Testis (tissue), 3 donors: Measurements from ENCODE around the gene KIF26B. TPM values are rescaled to one million over a fixed set of nuclear protein-coding genes. Genes with fewer than 3 reads are reported as not detected.

Experiments
- DNase-seq: peaks from one replicate; pipeline ENCODE4 v3.0.0-alpha.2; 2019
- H3K27ac ChIP-seq, 2 donors: fragments of 200-600 bp; sonication (generic); one replicate each; pipeline ENCODE4 v1.5.1; 2019
- H3K27me3 ChIP-seq: fragments of 200-600 bp; sonication (generic); one replicate; pipeline ENCODE4 v1.5.1; 2019
- H3K36me3 ChIP-seq: fragments of 200-600 bp; sonication (generic); one replicate; pipeline ENCODE4 v1.5.1; 2017; ENCODE audit warnings: low read depth; ENCODE audit errors: missing control alignments
- H3K4me1 ChIP-seq: fragments of 200-600 bp; sonication (generic); one replicate; pipeline ENCODE4 v1.5.1; 2019
- H3K4me3 ChIP-seq, 2 donors: fragments of 200-600 bp; sonication (generic); one replicate each; pipeline ENCODE4 v1.5.1; 2017 to 2019
- H3K9me3 ChIP-seq: fragments of 200-600 bp; sonication (generic); one replicate; pipeline ENCODE4 v1.5.1; 2017
- POLR2A ChIP-seq: fragments of 450-650 bp; IDR thresholded peaks from one replicate; pipeline ENCODE4 v1.6.1; 2017; ENCODE audit warnings: antibody characterized with exemption, mild to moderate bottlenecking, moderate library complexity
- WGBS, 2 donors: methylation state at CpG; one replicate each; pipeline ENCODE4 v1.1.5; 2018; 5-methylcytosine and 5-hydroxymethylcytosine counted together
- intact Hi-C: fragments of 100-400 bp; cut with DNase I; formaldehyde crosslinking; loops from one replicate; pipeline ENCODE4 v1.15.1; 2023; ENCODE audit warnings: low total_unique reads
- polyA plus RNA-seq: library from polyadenylated mRNA; stranded (reverse); fragments of 350-450 nt; fragmentation: Illumina TruSeq; extraction: RNeasy Lipid Tissue Mini Kit (QIAGEN cat#74804); gene quantifications from one replicate; pipeline ENCODE4 v1.2.3, GENCODE V29; 2014; ENCODE audit warnings: low read depth, low replicate concordance; ENCODE audit not compliant: insufficient read depth
- total RNA-seq, 2 donors: library from RNA; depleted of rRNA; stranded (reverse); fragments of >200 nt; gene quantifications; one replicate each; pipeline ENCODE4 v1.2.3, GENCODE V29; 2016
- TF ChIP-seq, protein P1 (sequence below), 3 experiments: fragments of 450-650 bp in 2 of 3; fragments of 200-600 bp in 1 of 3; sonication (generic) in 1 of 3; IDR thresholded peaks; one replicate each; pipeline ENCODE4 v1.5.1; 2016 to 2019; ENCODE audit warnings: antibody characterized with exemption in 3 of 3, mild to moderate bottlenecking in 2 of 3, moderate library complexity in 1 of 3

KIF26B gene
- total and polyA plus RNA-seq, 3 donors from 2014 or later = 3.0 to 4.8 (median 3.1) TPM

DNA sequence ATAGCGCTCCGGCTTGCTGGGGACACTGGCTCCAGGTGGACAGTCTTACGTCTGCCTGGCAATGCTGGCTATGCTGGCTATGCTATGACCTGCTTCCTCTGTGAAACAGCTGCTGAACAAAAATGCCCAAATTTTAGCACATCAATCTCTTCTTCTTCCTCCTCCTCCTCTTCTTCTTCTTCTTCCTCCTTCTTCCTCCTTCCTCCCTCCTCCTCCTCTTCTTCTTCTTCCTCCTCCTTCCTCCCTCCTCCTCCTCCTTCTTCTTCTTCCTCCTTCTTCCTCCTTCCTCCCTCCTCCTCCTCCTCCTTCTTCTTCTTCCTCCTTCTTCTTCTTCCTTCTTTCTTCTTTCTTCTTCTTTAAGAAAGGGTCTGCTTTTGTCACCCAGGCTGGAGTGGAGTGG is 401.3 kb downstream of the KIF26B start:
- DNase-seq = no peak
- Histone ChIP-seq H3K9me3 (no peaks in the 10 kb centered on the region), H3K36me3 (no peaks in the 10 kb centered on the region), H3K27me3 (no peaks in the 10 kb centered on the region), H3K4me3 (no peak overlapping the region), H3K27ac (no peak overlapping the region), H3K4me1 (no peaks in the 10 kb centered on the region)
- TF ChIP-seq, protein P1, sequence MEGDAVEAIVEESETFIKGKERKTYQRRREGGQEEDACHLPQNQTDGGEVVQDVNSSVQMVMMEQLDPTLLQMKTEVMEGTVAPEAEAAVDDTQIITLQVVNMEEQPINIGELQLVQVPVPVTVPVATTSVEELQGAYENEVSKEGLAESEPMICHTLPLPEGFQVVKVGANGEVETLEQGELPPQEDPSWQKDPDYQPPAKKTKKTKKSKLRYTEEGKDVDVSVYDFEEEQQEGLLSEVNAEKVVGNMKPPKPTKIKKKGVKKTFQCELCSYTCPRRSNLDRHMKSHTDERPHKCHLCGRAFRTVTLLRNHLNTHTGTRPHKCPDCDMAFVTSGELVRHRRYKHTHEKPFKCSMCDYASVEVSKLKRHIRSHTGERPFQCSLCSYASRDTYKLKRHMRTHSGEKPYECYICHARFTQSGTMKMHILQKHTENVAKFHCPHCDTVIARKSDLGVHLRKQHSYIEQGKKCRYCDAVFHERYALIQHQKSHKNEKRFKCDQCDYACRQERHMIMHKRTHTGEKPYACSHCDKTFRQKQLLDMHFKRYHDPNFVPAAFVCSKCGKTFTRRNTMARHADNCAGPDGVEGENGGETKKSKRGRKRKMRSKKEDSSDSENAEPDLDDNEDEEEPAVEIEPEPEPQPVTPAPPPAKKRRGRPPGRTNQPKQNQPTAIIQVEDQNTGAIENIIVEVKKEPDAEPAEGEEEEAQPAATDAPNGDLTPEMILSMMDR (IDR thresholded peaks at IDR 0.05) = no peak
- no peak for TF ChIP-seq POLR2A
- 90 to 92% methylated on average over 3 of the region's 3 CpGs for WGBS, 2 donors
- intact Hi-C loops = no loop called here

DNA sequence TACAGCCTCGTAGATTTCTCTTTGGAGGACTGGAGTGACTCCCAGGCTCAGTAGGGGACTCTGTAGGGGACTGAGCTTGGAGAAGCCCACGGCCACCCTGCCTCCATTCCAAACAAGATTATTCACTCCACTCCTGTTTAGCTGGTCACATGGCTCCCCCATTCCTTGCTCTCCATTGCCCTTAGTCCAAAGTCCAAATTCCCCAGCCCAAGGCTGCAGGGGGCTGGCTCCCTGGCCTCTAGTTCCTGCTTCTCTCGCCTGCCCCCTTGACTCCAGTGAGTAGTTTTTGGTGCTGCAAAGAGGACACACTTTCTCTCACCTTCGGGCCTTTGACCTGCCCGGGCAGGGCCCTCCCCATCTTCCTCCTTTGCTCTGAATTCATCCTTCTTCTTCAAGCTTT is 403.3 kb downstream of the KIF26B start:
- Histone ChIP-seq H3K4me3 (no peak overlapping the region), H3K27me3 (no peaks in the 10 kb centered on the region)
- WGBS, 2 donors = 86 to 93% methylated on average over 4 to 5 of the region's 5 CpGs

DNA sequence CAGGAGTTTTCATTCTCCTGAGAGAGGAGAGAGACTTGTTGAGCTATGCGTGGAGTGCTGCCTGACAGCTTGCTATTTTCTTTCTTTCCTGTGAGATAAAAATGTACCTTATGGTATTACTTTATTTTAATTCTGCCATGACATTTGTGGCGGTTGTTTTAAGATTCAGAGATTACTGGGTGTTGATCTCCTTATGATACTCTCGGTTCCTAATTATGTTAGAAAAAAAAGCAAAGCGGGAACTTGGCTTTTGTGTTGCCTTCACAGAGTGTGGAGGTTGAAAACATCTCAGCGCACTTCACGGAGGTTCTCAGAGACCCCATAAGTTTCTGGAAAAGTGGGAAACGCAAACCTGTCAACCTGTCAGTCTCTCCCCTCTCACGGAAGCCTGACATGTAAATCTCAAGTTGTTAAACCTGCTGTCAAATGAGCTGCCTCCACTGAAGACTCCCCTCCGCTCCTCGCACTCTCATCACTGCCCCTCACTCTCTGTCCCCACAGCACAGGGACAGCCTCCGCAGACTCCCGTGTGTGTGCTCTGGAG is 405.6 kb downstream of the KIF26B start:
- no peak for TF ChIP-seq POLR2A
- TF ChIP-seq, protein P1 (IDR thresholded peaks at IDR 0.05) = no peak
- Histone ChIP-seq H3K4me3 (no peak overlapping the region), H3K27ac (no peak overlapping the region), H3K4me1 (no peaks in the 10 kb centered on the region), H3K36me3 (no peaks in the 10 kb centered on the region), H3K9me3 (no peaks in the 10 kb centered on the region), H3K27me3 (no peaks in the 10 kb centered on the region)
- no peak for DNase-seq
- intact Hi-C loops = no loop called here
- 86 to 87% methylated on average over 12 of the region's 12 CpGs for WGBS, 2 donors

More for the DNA sequence above, 403.3 kb downstream of the KIF26B start:
- Histone ChIP-seq H3K36me3 (no peaks in the 10 kb centered on the region), H3K9me3 (no peaks in the 10 kb centered on the region), H3K27ac (no peak overlapping the region), H3K4me1 (no peaks in the 10 kb centered on the region)
- intact Hi-C loops = no loop called here
- no peak for TF ChIP-seq POLR2A
- TF ChIP-seq, protein P1 (IDR thresholded peaks at IDR 0.05) = no peak
- no peak for DNase-seq

DNA sequence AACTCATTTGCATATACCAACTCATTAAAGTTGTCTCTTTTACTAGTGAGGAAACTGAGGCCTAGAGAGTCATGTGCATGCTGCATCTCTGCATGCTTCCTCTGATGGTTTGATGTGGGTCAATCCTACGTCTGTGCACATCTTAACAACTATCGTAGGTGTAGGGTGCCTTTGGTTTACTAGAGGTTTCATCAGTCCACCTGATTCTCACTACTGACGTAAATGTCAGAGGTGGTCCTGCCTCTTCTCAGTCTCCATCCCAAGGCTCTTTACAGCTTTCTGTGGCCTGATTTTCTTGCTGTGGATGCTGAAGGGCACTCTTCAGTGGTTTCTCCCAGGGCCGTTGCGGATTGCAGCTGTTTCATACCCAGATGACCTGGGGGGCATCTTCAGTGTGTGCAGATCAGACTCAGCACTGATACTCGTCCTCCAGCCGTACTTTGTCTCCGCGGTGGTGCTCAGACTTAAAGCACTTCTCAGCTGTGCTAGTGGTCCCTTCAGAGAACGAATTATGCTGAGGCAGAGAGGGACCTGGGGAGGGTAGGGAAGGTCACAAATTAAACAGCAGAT is 407.0 kb downstream of the KIF26B start:
- no peaks in the 10 kb centered on the region for H3K27me3 ChIP-seq
- WGBS, 2 donors = 81 to 87% methylated on average over 10 of the region's 10 CpGs
- H3K36me3 ChIP-seq = no peaks in the 10 kb centered on the region
- no peak overlapping the region for H3K27ac ChIP-seq
- TF ChIP-seq POLR2A = no peak
- TF ChIP-seq, protein P1 (IDR thresholded peaks at IDR 0.05) = no peak
- intact Hi-C loops = no loop called here
- H3K9me3 ChIP-seq = no peaks in the 10 kb centered on the region
- no peaks in the 10 kb centered on the region for H3K4me1 ChIP-seq
- H3K4me3 ChIP-seq = no peak overlapping the region
- no peak for DNase-seq

DNA sequence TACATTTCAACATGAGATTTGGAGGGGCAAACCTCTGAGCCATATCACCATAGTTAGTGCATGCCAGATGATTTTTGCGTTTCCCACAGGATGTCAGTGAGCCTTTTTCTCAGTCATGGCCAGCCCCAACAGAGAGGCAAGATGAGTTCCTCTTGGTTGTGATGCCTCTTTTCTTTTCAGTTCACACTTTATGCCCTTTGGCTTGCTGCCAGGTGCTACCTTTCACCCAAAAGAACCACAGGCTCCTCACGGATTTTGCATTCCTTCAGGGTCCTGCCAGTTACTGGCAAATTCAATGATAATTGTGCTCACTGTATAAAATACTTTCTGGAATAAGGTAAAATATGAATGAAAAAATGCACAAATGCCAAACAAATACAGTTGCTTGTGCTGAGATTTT is 411.3 kb downstream of the KIF26B start:
- WGBS, 2 donors = 81 to 91% methylated on average over 2 of the region's 2 CpGs
- TF ChIP-seq, protein P1 (IDR thresholded peaks at IDR 0.05) = no peak
- TF ChIP-seq POLR2A = no peak
- Histone ChIP-seq H3K36me3 (no peaks in the 10 kb centered on the region), H3K27ac (no peak overlapping the region), H3K27me3 (no peaks in the 10 kb centered on the region), H3K4me1 (no peaks in the 10 kb centered on the region), H3K4me3 (no peak overlapping the region), H3K9me3 (no peaks in the 10 kb centered on the region)
- no peak for DNase-seq
- intact Hi-C loops = no loop called here
